GM21526 (cell line): ENCODE results near the gene C22orf15.

Source experiments
- ATAC-seq: cut with Tn5 transposase; IDR thresholded peaks from one replicate; pipeline ENCODE4 v1.9.1; 2021; ENCODE audit warnings: moderate library complexity; ENCODE audit not compliant: unreplicated experiment, low FRiP score

C22orf15 gene

DNA sequence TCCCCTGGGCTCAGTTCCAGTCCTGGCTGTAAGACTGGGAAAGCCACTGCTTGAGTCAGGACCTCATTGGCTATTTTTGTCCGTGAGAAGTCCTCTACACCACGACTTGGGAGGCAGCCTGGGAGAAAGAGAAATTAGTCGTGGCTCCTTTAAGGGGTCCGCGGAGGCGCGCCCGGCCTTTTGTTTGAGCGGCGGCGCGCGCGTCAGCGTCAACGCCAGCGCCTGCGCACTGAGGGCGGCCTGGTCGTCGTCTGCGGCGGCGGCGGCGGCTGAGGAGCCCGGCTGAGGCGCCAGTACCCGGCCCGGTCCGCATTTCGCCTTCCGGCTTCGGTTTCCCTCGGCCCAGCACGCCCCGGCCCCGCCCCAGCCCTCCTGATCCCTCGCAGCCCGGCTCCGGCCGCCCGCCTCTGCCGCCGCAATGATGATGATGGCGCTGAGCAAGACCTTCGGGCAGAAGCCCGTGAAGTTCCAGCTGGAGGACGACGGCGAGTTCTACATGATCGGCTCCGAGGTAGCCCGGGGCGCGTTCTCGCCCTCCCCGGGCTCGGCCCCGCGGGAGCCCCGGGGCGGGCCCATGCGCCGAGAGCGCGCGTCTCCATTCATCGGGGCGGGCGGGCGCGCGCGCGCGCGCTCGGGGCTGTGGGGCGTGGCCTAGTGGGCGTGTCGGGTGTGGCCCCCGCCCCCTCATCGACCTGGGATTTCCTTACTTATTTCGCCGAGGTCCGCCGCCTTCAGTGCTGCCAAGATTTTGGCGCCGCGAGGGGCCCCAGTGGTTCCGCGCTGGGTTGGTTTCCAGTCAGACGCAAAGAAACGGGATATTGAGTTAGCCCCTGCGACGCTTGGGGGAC is 24.2 kb downstream of the C22orf15 start, which contains the start of gene SMARCB1:
Gene SMARCB1, plus strand, starts transcription at position 215 of the 848 bp plus-strand sequence. Its CDS starts 204 bp downstream, at position 419.
- peak; percentile 56 for ATAC-seq

DNA sequence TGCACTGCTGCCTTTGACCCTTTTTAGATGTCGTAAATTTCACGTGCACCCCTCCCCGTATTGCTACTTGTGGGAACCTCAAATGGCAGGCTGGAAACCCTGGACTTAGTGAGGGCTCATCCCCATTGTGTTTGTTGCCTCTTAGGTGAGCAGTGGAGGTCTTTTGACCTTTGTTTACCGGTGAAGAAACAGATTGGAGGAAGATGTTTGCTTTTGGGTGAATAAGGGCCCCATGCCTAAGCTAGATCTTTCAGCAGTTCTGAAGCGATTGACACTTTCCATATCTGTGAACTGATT is 24.8 kb downstream of the C22orf15 start:
- ATAC-seq = peak; percentile 19

DNA sequence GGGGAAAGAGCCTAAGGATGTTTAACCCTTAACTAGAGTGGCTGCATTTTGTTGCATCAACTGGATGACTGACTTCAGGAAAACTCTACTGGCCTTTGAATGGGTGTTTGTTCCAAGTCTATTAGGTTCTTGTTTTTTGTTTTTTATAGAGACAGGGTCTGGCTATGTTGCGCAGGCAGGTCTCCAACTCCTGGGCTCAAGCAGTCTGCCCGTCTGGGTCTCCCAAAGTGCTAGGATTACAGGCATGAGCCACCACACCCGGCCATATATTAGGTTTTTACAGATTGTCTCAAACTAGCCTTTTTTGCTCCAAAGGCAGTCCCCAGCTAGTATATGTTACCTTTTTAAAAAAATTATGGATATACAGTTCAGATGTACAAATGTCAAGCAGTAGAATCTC is 25.1 kb downstream of the C22orf15 start:
- ATAC-seq = no peak

DNA sequence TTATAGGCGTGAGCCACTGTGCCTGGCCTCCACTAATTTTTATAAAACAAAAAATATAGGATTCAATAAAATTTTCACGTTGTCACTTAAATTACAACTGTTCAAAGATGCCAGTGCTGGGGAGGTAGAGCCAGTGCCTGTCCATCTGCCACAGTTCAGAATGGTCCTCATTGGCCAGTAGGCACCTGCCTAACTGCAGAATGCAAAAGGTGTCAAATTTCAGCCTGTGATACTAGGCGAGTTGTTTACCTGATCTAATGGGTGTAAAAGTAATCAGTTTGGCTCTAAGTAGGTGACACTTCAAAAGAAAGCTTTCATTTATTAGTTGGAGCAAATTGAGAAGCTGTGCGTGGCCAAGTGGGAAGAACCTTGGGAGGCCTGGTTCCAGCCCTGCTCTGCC is 26.3 kb downstream of the C22orf15 start:
- no peak for ATAC-seq

DNA sequence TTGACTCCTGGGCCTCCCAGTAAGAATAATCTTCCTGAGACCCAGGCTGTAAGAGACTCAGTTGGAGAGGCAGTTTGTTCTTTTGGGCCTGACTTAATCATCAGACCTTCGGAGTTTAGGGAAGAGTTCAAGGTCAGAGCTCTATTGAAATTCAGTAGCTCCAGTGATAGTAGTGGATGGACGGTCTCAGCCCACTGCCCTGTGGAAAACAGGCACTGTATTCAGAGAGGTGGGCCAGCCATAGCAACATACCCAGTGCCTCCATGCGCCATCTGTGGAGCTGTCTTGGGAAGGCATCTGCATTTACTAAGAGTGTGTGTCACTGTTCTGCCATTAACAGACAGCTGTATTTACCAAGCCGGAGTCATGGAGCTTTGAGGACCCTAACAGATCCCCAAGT is 26.8 kb downstream of the C22orf15 start:
- no peak for ATAC-seq

DNA sequence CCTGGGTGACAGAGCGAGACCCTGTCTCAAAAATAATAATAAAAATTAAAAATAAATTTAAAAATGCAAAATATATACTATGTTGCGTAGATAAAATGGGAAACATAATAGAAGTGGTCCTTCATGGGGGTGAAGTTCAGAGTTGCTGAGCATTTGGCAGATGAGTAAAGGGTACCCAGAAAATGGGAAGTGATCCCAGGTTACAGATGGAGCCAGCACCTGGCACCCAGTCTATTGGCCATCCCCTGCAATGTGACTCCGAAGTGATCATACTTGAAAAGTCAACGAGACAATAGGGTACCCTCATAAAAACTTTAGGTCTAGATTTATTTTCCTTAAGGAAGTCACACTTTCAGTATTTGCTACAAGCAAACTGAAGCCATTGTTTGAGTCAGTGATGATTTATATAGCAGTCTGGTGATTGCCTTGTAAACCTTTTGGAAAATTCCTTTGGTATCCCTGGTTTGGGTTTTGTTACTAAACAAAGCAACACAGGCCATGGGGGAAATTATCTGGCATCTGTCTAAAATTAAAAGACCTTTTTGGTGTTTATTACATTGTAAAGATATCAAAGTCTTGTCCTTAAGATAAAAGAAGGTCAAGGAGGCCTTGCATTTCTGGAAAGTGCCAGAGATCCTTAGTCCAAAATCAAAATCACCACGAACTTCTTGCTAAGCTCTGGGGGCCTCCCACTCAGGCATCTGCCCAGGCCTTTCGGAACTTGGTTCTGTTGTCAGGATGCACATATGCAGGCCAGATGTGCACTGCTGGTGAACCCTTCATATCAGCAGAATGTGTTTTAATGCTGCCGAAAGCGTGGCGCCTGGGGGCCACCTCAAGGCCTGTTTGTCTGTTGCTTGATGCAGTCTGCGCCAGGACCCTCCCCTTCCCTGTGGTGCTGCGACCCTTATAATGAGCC is 28.3 kb downstream of the C22orf15 start:
- no peak for ATAC-seq

DNA sequence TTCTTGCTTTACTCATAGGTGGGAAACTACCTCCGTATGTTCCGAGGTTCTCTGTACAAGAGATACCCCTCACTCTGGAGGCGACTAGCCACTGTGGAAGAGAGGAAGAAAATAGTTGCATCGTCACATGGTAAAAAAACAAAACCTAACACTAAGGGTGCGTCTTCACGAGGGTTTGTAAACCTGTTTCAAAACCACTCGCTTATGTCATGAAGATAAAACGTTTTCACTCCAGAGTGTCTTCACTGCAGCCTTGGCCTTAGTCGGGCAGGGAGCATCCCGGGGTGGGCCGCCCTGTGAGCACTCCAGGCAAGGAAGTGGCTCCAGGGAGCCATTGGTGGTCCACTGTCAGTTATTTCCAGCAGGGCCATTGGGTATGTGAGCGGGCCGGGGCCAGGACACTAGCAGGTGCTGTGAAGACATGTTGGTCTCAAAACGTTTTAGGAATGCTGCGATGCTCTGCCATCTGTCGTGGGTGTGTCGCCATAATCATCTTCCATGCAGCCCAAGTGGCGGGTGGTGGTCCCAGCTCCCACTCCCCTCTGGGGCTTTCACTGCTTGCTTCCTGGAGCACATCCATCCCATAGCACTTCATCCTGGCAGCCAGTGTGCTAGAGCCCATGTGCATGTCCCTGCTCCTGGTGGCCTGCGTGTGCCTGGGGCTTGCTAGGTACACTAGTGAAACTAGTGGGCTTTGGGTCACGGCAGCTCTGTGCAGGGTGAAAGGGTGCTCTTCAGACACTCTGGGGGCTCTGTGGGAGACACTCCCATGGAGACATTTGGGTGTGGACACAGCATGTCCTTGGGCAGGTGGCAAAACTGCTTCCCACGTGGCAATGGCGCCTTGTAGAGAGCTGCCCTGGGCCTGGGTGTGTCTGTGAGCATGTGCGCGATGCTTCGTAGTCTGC is 29.2 kb downstream of the C22orf15 start:
- no peak for ATAC-seq

DNA sequence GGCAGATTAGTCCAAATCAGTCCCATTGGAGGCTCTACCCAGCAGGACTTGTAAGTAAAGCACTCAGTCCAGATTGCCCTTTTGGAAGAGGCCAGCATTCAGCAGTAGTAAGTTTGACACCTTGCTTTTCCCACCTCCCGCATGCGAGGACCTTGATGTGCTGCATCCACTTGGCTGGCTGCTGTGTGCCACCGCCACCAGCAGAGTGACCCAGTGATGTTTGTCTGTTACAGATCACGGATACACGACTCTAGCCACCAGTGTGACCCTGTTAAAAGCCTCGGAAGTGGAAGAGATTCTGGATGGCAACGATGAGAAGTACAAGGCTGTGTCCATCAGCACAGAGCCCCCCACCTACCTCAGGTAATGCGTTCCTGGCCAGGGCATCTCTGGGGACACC is 30.5 kb downstream of the C22orf15 start:
- no peak for ATAC-seq

DNA sequence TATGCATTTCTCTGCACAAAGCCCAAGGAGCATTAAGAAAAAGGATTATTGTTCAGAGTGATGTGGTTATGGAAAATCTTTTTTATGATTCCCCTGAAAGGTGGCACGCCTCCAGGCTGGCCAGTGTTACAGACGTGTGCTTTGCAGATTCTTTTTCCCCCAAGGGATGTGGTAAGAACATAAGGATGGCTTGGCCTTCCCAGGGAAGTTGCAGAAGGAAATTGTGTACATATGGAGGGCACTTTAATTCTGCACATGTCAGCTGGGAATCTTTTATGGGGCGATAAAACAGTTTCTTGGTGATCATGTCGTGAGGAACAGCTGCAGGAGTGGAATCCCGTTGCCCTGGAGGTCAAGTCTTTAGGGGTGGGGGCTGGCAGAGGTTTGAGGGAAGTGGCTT is 33.7 kb downstream of the C22orf15 start:
- ATAC-seq = no peak

DNA sequence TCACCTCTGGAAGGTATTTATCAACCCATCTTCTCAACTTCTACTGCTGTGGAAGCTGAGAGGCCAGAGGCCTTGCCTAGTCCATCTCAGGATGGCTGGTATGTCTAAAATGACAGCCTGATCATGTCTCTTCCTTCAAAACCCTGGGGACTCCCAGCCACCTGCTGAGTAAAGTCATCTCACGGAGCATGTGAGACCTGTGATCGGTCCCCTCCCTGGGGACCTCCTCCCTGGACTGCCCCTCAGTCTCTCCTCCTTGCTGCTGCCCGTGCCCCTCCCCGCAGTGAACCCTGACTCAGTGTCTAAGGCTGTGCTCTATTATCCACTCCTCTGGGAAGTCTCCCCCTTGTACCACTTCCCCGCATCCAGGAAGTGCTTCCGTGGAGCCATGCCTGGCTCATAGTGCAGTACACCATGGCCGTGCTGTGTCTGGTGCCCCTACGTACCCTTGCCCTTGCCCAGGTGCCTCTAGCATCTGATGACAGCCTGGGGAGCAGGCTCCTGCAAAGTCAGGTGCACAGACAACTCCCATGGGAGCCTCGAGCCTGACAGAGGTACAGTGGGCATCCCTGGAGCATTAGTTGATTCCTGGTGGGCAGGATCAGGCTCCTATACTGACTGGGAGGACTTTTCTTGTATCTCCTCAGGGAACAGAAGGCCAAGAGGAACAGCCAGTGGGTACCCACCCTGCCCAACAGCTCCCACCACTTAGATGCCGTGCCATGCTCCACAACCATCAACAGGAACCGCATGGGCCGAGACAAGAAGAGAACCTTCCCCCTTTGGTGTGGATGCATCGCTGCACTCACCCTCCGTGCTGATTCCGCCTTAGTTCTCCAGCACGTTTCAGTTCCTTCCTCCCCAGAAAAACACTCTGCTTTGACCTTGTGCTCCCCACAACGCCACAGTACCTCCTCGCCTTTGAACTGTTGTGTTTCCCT is 37.8 kb downstream of the C22orf15 start:
- peak; percentile 33 for ATAC-seq

DNA sequence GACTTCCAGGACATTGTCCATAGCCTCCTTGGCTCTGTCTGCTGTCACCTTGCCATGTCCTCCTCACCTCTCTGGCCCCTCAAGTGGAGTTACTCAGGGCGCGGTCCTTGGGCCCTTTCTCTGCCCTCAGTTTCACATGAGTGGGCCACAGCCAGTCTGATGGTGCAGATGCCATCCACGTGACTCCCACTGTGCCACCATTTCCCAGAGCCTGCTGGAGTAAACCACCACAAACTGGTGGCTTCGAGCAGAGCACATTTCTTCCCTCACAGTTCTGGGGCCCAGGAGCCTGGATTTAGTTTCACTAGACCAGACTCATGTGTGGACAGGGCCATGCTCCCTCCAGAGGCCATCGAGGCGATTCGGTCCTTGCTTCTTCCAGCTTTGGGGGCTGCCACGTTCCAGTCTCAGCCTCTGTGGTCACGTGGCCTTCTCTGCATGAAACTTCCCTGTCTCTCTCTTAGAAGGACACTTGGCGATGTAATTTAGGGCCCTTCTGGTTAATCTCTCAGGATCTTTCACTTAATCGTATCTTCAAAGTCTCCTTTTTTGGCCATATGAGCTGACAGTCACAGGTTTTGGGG is 38.5 kb downstream of the C22orf15 start:
- no peak for ATAC-seq

DNA sequence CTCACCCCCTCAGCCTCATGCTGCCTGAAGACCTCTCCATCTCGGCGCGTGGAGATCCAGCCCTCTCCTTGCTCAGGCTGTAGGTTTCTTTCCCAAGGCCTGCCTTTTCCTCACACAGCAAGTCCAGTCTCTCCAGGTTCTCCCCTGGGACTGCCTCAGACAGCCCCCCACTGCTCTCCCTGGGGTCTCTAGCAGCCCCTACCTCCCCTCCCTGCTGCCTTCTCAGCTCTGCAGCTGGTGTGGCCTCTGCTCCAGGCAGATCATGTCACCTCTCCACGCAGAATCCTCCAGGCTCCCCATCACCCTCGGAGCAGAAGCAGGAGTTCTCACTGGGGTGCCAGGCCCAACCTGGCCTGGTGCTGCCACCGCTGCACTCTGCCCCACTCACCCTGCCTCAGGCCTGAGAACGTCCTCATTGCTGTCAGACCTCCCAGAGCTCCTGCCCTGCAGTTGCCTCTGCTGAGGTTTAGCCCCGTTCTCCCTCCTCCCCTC is 39.1 kb downstream of the C22orf15 start:
- no peak for ATAC-seq

DNA sequence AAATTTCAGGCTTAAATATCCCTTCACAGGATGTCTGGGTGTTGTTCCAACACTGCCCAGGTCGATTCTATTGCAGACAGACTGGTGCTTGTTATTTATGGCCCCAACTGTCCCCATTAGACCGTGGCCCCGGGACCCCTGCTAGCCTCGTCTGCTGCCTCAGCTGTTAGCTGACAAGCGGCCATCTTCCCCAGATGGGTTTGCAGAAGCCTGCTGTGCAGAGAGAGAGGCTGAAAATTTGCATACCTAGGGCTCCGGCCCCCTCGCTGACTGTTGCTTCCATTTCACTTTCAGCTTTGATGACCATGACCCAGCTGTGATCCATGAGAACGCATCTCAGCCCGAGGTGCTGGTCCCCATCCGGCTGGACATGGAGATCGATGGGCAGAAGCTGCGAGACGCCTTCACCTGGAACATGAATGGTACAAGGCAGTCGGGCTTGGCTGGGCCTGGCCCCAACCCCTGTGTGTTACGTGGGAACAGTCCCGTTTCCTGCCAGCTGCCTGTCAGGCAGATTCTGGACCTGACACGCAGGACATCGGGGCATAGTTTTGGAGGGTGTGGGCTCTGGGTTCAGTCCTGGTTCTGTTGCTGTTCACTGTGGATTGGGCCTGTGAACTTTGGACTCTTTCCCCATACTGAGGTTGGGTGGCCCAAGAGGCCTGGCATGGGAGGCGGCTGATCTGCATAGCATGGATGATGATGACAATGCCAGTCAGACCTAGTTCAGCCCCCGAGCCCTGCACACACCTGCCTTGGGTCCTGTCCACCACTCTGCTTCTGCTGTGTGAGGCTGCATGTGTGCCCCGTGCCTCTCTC is 40.4 kb downstream of the C22orf15 start:
- no peak for ATAC-seq

DNA sequence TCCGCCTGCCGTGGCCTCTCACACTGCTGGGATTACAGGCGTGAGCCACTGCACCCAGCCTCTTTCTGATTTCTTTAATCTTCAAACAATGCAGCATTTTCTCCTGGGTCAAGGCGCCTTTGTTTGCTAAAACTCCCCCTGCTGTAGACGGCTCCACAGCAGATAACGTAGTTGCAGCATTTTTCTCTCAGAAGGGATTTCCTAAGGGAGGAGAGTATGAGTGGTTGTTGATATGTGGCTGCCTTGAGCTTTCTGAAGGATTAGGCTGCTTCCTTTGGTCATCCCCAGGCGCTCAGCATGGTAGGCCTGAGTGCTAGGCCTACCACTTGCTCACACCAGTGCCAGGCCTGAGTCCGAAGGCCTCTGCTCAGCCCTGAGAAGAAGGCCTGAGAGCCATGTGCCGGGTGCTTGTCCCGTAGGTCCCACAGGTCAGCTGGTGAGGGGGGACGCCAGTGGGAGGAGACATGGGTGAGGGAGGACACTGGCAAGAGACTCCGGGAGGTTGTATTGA is 42.0 kb downstream of the C22orf15 start:
- ATAC-seq = no peak

DNA sequence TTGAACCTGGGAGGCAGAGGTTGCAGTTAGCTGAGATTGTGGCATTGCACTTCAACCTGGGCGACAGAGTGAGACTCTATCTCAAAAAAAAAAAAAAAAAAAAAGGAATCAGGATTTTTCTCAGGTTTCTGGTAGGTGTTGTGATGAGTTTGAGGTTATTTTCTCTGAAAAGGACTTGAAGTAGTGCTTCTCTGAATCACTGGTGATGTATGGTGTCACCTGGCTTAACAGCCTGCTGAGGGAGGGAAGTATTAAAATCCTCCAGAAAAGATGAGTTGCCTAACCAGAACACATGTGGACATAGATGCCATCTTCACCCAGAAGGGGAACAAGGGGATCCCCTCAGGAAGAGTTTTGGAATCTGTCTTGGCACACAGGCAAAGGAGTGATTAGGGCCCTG is 44.0 kb downstream of the C22orf15 start:
- no peak for ATAC-seq

DNA sequence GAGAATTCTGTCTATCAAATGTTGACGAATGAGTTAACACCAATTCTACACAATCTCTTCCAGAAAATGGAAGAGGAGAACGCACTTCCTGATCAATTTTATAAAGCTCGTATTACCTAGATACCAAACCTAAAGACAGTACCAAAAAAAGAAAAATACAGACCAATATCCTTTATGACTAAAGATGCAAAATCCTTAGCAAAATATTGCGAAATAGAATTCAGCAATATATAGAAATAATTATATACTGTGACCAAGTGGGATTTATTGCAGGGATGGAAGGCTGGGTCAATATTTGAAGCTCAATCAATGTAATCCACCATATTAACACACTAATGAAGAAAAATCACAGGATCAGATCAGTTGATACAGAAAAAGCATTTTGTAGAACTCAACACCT is 49.6 kb downstream of the C22orf15 start:
- ATAC-seq = no peak
